ENCODE results near the gene PANK2. TPM values are rescaled to one million over a fixed set of nuclear protein-coding genes. Genes with fewer than 3 reads are reported as not detected.

The PANK2 gene
- total RNA-seq, 6 donors from 2014 or later = 34.3 to 58.7 (median 50.4) TPM

- Histone ChIP-seq H3K4me3 (no peak overlapping the region), H3K9me3 (no peaks in the 10 kb centered on the region), H3K36me3 (peaks cover 61 to 99% (median 88%) of the 10 kb centered on the region in 4 donors), H3K4me1 (peaks cover 0 to 4% (median 0%) of the 10 kb centered on the region in 4 donors), H3K27ac (no peak overlapping the region), H3K27me3 (no peaks in the 10 kb centered on the region)
- TF ChIP-seq POLR2AphosphoS5 (IDR thresholded peaks at IDR 0.05) (no peak), EP300 (IDR thresholded peaks at IDR 0.05) (no peak), POLR2A (IDR thresholded peaks at IDR 0.05) (no peak), CTCF (IDR thresholded peaks at IDR 0.05) (no peak)
- 95 to 97% methylated on average over 5 to 7 of the region's 7 CpGs for WGBS, 2 donors
- no peak for DNase-seq
- ATAC-seq (ENCODE audit: low FRiP score in 2 of 2) = no peak
Observed at GRCh38 chr20:3863317-3863716, 25.9 kb upstream of the PANK2 start.

GRCh38 chr20:3864518-3864917 is 24.7 kb upstream of the PANK2 start:
- H3K4me1 ChIP-seq = peaks cover 0 to 4% (median 0%) of the 10 kb centered on the region in 4 donors
- 87 to 90% methylated on average over 2 to 3 of the region's 5 CpGs for WGBS, 2 donors
- no peaks in the 10 kb centered on the region for H3K9me3 ChIP-seq
- no peak overlapping the region for H3K4me3 ChIP-seq
- H3K36me3 ChIP-seq = peaks cover 57 to 94% (median 76%) of the 10 kb centered on the region in 4 donors
- DNase-seq = no peak
- H3K27me3 ChIP-seq = no peaks in the 10 kb centered on the region
- H3K27ac ChIP-seq = no peak overlapping the region
- no peak for ATAC-seq (ENCODE audit: low FRiP score in 2 of 2)
- TF ChIP-seq EP300 (IDR thresholded peaks at IDR 0.05) (no peak), CTCF (IDR thresholded peaks at IDR 0.05) (no peak), POLR2A (IDR thresholded peaks at IDR 0.05) (no peak), POLR2AphosphoS5 (IDR thresholded peaks at IDR 0.05) (no peak)

GRCh38 chr20:3865152-3865886 is 23.9 kb upstream of the PANK2 start:
- Histone ChIP-seq H3K9me3 (no peaks in the 10 kb centered on the region), H3K36me3 (peaks cover 57 to 93% (median 74%) of the 10 kb centered on the region in 4 donors), H3K4me3 (no peak overlapping the region), H3K27me3 (no peaks in the 10 kb centered on the region), H3K27ac (no peak overlapping the region), H3K4me1 (peaks cover 0 to 4% (median 0%) of the 10 kb centered on the region in 4 donors)
- DNase-seq (no peak), ATAC-seq (ENCODE audit: low FRiP score in 2 of 2) (no peak)
- 83 to 92% methylated on average over 6 to 14 of the region's 14 CpGs for WGBS, 2 donors
- TF ChIP-seq EP300 (IDR thresholded peaks at IDR 0.05) (no peak), POLR2AphosphoS5 (IDR thresholded peaks at IDR 0.05) (no peak), POLR2A (IDR thresholded peaks at IDR 0.05) (no peak), CTCF (IDR thresholded peaks at IDR 0.05) (no peak)

- no peak for DNase-seq
- Histone ChIP-seq H3K36me3 (peaks cover 57 to 87% (median 68%) of the 10 kb centered on the region in 4 donors), H3K27ac (no peak overlapping the region), H3K27me3 (no peaks in the 10 kb centered on the region), H3K4me3 (no peak overlapping the region), H3K9me3 (no peaks in the 10 kb centered on the region), H3K4me1 (peaks cover 0 to 4% (median 0%) of the 10 kb centered on the region in 4 donors)
- 80 to 94% methylated on average over 3 to 11 of the region's 14 CpGs for WGBS, 2 donors
- no peak for ATAC-seq (ENCODE audit: low FRiP score in 2 of 2)
- TF ChIP-seq POLR2AphosphoS5 (IDR thresholded peaks at IDR 0.05) (no peak), EP300 (IDR thresholded peaks at IDR 0.05) (no peak), CTCF (IDR thresholded peaks at IDR 0.05) (no peak), POLR2A (IDR thresholded peaks at IDR 0.05) (no peak)
Observed at GRCh38 chr20:3865887-3866407, 23.2 kb upstream of the PANK2 start.

Measured in upper lobe of left lung (tissue), 6 donors.